HG02623 (cell line): ENCODE data around the gene CDC42SE1.

ENCODE experiments used
- ATAC-seq: cut with Tn5 transposase; IDR thresholded peaks from one replicate; pipeline ENCODE4 v1.9.1; 2021; ENCODE audit warnings: moderate library complexity; ENCODE audit not compliant: unreplicated experiment

Gene CDC42SE1

GRCh38 chr1:151009674-151010345 lies 49.6 kb downstream of the CDC42SE1 start:
- no peak for ATAC-seq

GRCh38 chr1:151009206-151009587 lies 50.2 kb downstream of the CDC42SE1 start:
- ATAC-seq, result no peak

DNA sequence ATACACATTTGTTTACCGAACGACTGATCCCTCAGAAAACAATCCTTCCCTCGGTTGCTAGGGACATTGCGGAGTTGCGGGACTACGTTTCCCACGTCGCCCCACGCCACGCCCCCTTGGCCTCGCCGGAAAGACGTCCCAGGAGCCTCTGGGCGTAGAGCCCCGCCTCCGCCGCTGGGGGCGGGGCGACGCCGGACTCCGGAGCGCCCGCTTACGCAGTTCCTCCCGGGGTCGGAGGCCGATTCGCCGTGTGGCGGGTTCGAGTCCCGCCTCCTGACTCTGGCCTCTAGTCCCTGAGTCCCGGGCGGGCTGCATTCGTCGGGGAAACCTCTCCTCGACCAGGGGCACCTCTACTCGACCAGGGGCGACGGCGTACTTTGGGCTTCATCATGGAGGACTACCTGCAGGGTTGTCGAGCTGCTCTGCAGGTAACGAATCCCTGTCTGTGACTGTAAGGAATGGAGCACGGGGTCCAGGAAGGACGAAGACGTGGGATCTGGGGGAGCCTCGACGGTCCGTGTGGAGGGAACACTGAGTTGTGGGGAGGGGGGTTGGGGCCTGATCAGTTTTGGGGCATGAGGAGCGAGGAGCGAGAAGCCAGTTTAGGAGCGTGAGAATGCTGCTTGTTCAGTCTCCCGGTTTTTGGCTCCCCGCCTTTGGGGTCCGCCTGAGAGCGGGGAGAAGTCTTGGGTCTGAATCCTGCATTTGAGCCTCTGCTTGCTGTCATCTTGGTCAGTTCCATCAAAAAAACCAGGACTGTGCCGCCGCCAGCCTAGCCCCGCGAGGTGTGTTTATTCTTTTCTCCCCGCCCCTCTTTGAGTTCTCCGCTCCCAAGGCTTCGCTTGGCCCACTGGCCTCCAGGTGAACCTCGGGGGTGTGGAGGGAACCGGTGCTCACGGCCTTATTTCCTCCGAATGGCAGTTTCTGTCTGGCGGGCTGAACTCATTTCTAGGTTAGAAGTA lies 50.9 kb downstream of the CDC42SE1 start, which contains the start of gene PRUNE1:
PRUNE1 (plus strand) TSS at position 206 of the 962 bp plus-strand sequence; CDS start at position 390, 184 bp downstream.
- ATAC-seq, result peak; percentile 79

DNA sequence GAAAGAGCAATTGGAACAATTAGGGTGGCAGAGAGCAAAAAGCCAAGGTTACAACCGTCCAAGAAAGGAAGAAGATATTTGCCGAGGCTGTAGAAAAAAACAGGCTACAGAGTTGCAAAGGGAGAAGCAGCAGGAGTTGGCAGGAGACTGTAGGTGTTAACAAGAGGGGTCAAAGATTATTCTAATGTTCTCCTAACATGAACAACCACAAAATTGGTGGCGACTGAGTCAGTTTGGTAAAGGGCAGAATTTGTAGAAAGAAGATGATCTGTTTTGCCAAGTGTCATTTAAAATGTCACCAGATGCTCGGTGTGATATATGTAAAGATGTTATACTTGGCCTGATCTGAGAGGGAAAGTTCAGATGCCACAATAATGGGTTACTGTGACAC lies 51.6 kb downstream of the CDC42SE1 start:
- no peak for ATAC-seq

DNA sequence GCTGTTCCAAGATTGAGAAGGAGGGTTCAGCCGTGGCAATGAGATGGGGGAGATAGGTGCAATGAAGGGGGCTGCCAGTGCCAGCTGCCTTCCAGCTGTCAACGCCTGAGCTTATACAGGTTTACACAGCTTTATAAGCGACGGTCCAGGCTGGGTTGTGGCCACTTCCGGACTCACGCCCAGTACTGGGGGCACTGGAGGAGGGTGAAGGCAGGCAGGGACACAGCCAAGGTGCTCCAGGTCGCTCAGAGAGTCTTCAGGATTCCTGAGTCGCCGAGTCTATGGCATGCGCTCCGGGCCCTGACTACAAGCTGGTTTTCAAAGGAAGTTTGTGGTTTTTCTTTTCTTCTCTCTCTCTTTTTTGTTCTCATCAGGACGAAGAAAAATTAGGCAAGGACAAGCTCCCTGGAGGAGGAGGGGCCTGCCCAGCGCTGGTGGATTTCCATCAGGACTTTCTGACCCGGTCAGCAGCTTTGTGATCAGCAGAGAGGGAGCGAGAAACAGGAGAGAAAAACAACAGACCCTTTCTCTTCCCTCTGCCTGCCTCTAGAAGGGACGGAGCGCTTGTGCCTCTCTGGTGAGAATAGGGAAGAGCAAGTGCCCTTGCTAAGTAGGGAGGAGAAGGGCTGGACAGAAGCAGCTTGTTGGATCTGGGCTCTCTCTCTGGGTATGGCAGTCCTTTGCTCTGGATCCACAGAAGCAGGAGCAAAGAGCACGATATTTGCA lies 52.9 kb downstream of the CDC42SE1 start, which contains the start of gene MINDY1:
MINDY1 (minus strand) TSS at position 576 of the 726 bp plus-strand sequence. CDS start 4,285 bp downstream, outside the sequence.
- ATAC-seq, result no peak

DNA sequence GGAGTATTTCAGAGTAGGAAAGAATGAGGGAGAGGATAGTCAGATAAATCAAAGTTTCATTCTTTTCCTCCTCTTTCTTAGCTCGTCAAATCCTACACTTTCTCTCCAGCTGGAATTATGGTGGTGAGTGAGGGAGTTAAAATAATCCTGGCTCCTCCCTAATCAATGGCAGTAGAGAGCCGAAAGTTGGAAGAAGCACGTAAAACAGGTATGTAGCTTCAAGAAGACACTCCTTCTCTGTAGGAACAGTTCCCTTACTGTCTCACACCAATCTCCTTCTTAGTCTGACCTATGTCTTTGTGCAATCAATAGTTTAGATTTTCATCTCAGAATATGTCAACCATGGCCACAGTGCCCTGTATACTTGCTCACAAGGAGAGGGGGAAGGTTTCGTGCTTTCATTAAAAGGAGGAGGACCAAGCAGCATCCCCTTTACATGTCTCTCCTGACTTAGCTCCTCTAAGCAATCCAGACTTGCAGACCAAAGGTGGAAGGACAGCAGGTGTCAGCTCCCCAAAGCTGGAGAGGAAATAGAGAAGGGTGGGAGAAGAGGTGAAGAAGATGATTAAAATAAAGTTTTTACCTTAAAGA lies 53.6 kb downstream of the CDC42SE1 start:
- no peak for ATAC-seq

DNA sequence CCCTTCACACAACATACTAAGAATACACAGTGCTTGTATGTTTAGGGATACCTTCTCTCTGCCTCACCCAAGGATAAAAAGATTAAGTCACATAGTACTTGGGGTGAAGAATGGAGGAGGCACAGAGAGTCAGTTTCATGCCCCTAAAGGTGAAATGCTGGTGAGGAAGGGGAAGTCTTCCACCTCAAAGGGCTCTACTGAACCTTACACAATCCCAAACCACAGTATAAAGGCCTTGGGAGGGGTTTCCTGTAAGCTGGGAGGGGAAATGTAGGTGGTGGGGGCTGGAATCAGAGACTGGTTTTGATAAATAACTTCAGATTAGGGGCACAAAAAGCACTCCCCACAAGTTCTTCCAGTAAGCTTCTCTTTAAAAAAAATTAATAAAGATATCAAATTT lies 56.2 kb downstream of the CDC42SE1 start:
- no peak for ATAC-seq

DNA sequence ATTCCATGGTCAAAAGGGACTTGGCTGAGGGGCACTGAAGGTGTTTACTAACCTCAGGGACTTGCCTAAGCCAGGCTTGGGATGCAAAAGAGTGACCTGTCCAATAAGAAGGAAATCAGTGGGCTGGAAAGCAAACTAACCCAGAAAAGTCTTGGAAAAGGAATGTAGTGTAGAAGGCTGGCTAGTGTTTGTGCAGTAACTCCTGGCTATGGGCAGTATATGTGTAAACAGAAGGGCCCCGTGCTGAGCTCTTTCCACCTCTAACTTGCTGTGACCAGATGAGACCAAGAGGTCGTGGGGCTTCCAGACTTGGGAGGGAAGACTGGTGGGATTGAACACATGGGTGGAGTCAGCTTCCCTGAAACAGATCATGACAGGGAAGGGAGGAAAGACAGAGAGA lies 56.8 kb downstream of the CDC42SE1 start:
- no peak for ATAC-seq

DNA sequence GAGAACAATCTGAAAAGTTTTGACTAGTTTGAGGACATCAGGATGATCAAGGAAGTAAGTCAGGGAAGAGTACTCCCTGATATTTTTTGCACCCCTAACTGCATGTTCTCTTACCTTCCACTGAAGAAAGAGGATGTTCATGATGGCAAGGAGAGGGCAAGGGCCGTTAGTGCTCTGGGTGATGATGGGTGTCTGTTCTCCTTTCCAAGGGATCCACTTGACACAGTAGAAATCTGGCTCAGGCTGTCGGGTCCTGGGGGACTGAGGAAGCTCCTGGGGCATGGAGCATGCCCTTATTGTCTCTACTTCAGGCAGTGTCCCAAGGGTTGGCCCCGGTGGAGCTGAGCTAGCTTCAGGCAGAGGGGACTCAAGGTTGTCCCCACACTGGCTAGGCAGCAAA lies 57.4 kb downstream of the CDC42SE1 start:
- ATAC-seq, result no peak

DNA sequence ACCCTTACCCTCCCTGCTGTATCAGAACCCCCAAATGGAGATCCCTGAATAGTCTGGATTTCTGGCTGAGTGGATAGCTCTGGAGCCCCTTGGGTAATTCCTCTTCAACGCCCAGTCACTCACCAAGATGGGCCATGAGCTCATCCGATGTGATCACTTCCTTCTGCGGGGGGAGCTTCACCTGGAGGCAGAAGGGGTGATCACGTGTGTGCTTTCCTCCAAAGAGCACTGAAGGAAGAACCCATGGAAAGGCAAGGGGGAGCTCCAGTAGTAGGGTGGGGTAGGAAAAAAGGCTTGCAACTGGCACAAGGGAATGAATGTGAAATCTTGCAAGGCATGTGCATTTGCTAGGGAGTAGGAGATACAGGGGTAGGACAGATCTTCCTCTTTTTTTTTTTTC lies 57.8 kb downstream of the CDC42SE1 start:
- no peak for ATAC-seq
